ENCODE measurements around the gene EML1.

DNA sequence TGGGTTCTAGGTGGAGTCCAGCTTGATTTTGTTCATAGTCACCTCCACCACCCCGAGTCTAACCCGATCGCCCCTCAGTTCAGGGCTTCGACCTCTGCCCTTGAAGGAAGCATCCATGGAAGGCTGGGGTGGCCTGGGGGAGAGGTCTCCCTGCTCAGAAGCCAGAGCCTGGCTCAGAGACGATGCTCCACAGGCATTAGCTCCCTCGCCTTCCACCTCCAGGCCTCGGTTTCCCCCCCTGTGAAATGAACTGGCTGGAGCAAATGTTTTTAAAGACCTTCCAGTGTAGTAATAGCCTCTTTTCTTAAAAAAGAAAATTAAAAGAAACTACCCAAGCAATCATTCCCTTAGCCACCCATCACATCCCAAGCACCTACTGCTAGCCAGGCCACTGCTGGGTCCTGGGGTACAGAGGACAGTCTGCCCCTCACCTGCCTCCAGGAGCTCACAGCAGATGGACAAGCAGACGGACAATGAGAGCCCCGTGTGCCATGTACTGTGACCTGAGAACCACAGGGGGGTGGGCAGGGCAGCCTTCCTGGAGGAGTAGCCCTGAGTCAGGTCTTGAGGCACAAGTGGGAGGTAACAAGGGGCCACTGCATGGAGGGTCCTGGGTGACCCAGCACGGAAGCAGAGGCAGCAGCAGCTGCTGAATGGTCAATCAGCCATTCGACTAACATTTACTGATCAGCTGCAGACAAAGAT, 42.3 kb upstream of the EML1 start:
- TF ChIP-seq, protein P1, sequence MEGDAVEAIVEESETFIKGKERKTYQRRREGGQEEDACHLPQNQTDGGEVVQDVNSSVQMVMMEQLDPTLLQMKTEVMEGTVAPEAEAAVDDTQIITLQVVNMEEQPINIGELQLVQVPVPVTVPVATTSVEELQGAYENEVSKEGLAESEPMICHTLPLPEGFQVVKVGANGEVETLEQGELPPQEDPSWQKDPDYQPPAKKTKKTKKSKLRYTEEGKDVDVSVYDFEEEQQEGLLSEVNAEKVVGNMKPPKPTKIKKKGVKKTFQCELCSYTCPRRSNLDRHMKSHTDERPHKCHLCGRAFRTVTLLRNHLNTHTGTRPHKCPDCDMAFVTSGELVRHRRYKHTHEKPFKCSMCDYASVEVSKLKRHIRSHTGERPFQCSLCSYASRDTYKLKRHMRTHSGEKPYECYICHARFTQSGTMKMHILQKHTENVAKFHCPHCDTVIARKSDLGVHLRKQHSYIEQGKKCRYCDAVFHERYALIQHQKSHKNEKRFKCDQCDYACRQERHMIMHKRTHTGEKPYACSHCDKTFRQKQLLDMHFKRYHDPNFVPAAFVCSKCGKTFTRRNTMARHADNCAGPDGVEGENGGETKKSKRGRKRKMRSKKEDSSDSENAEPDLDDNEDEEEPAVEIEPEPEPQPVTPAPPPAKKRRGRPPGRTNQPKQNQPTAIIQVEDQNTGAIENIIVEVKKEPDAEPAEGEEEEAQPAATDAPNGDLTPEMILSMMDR (IDR thresholded peaks at IDR 0.05; ENCODE audit: poor library complexity, severe bottlenecking), result no peak
- TF ChIP-seq TAF1 (IDR thresholded peaks at IDR 0.05; ENCODE audit: low read depth) (no peak), SMC3 (conservative IDR thresholded peaks at IDR 0.05; ENCODE audit: poor library complexity) (no peak), POLR2AphosphoS5 (IDR thresholded peaks at IDR 0.05) (no peak), RAD21 (conservative IDR thresholded peaks at IDR 0.05) (no peak), EP300 (conservative IDR thresholded peaks at IDR 0.05; ENCODE audit: poor library complexity, severe bottlenecking) (no peak), MXI1 (conservative IDR thresholded peaks at IDR 0.05; ENCODE audit: poor library complexity, severe bottlenecking) (no peak)
- TF ChIP-seq, protein P2, sequence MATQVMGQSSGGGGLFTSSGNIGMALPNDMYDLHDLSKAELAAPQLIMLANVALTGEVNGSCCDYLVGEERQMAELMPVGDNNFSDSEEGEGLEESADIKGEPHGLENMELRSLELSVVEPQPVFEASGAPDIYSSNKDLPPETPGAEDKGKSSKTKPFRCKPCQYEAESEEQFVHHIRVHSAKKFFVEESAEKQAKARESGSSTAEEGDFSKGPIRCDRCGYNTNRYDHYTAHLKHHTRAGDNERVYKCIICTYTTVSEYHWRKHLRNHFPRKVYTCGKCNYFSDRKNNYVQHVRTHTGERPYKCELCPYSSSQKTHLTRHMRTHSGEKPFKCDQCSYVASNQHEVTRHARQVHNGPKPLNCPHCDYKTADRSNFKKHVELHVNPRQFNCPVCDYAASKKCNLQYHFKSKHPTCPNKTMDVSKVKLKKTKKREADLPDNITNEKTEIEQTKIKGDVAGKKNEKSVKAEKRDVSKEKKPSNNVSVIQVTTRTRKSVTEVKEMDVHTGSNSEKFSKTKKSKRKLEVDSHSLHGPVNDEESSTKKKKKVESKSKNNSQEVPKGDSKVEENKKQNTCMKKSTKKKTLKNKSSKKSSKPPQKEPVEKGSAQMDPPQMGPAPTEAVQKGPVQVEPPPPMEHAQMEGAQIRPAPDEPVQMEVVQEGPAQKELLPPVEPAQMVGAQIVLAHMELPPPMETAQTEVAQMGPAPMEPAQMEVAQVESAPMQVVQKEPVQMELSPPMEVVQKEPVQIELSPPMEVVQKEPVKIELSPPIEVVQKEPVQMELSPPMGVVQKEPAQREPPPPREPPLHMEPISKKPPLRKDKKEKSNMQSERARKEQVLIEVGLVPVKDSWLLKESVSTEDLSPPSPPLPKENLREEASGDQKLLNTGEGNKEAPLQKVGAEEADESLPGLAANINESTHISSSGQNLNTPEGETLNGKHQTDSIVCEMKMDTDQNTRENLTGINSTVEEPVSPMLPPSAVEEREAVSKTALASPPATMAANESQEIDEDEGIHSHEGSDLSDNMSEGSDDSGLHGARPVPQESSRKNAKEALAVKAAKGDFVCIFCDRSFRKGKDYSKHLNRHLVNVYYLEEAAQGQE (IDR thresholded peaks at IDR 0.05; ENCODE audit: borderline replicate concordance), result no peak

All from neural cell (in vitro differentiated cells).